ENCODE measurements around the gene PMEPA1.

- TF ChIP-seq CTCF (IDR thresholded peaks at IDR 0.05) (no peak), PHF8 (IDR thresholded peaks at IDR 0.05; ENCODE audit: borderline replicate concordance, low read depth) (no peak), POLR2A (IDR thresholded peaks at IDR 0.05; ENCODE audit: low read length) (no peak), REST (IDR thresholded peaks at IDR 0.05) (no peak)
Observed at GRCh38 chr20:57698867-57699275, 10.9 kb downstream of the PMEPA1 start.

Data from A549 (cell line).